GM12864 (cell line): Measurements from ENCODE around the gene NUP160.

Experiments used
- DNase-seq: peaks from one replicate; pipeline ENCODE4 v3.0.0-alpha.2; 2011; ENCODE audit warnings: low read depth
- H3K4me3 ChIP-seq: 2 replicates; pipeline ENCODE4 v1.5.1; 2011; ENCODE audit warnings: mild to moderate bottlenecking, low read depth, low read length, control low read depth
- CTCF ChIP-seq: IDR thresholded peaks from 2 replicates; pipeline ENCODE4 v1.5.1; 2011; ENCODE audit warnings: low read depth, mild to moderate bottlenecking, moderate library complexity, low read length, control low read depth, inconsistent platforms; ENCODE audit errors: missing control alignments

NUP160 gene

GRCh38 chr11:47732271-47732670 lies 115.9 kb downstream of the NUP160 start:
- no peak for DNase-seq
- no peak for TF ChIP-seq CTCF
- H3K4me3 ChIP-seq, result no peak overlapping the region

DNA sequence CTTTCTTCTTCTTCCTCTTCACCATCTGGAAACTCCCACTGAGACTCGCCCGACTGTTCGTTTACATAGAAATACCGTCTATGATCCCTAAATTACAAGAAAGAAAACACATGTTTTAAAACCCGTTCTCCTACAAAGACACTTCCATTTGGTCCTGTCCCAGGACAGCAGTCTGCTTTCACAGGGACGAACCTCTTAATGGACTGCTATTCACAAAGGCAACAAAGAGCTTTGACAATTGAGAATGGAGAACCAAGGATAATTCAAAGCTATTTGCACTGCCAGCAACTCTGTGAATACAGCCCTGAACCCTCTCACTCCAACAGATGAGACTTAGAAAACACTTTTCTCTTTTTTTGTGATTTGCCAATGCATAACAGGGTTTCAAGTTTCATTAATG lies 116.7 kb downstream of the NUP160 start:
- no peak for DNase-seq
- TF ChIP-seq CTCF, result no peak

More for the DNA sequence above, 116.7 kb downstream of the NUP160 start:
- no peak overlapping the region for H3K4me3 ChIP-seq
